ENCODE results near the gene LDLR. TPM values are rescaled to one million over a fixed set of nuclear protein-coding genes. Genes with fewer than 3 reads are reported as not detected.
"Not testable (repeated sequence)": the region's sequence is repeated elsewhere in the genome, so short reads cannot be mapped to it uniquely, and the experiment has no call there.

The LDLR gene
- total and polyA plus RNA-seq, 11 donors: 4.3 to 45.9 (median 19.0) TPM

GRCh38 chr19:11159598-11160439 lies 70.6 kb downstream of the LDLR start:
- WGBS, 4 donors: 30 to 33% (median 31%) methylated on average over 16 of the region's 16 CpGs
- ATAC-seq (no peak), DNase-seq (no peak)
- H3K4me1 ChIP-seq: peaks cover 3 to 59% (median 35%) of the 10 kb centered on the region in 12 donors
- peaks cover 0 to 11% (median 0%) of the 10 kb centered on the region in 12 donors for H3K9me3 ChIP-seq
- H3K27ac ChIP-seq: peak overlapping the region; percentile 0 to 86 (median 60)
- H3K4me3 ChIP-seq: no peak overlapping the region
- intact Hi-C loops (cut with DNase I): loop anchor here in 4 of 10 donors (5.0 kb wide), 2 partner anchors 32 to 37 kb away; partner anchors contain the start of gene KANK2 (in 3 of the 4)
- H3K36me3 ChIP-seq: peaks cover 0 to 11% (median 4%) of the 10 kb centered on the region in 9 donors
- no peaks in the 10 kb centered on the region for H3K27me3 ChIP-seq
- TF ChIP-seq CTCF (IDR thresholded peaks at IDR 0.05) (peak in 1 of 12 donors; percentile 12), POLR2A (IDR thresholded peaks at IDR 0.05) (no peak)

GRCh38 chr19:11160440-11160768 lies 71.1 kb downstream of the LDLR start:
- DNase-seq; ATAC-seq; H3K27me3 ChIP-seq; intact Hi-C loops (cut with DNase I); H3K4me3 ChIP-seq: not testable (repeated sequence)
- peaks cover 0 to 11% (median 6%) of the 10 kb centered on the region in 9 donors for H3K36me3 ChIP-seq
- peak overlapping the region in 8 of 12 donors; percentile 50 to 86 (median 64) for H3K27ac ChIP-seq
- WGBS, 4 donors: 92 to 98% (median 97%) methylated on average over 2 of the region's 2 CpGs
- H3K4me1 ChIP-seq: peaks cover 3 to 61% (median 38%) of the 10 kb centered on the region in 12 donors
- H3K9me3 ChIP-seq: peaks cover 0 to 11% (median 0%) of the 10 kb centered on the region in 12 donors

GRCh38 chr19:11164296-11164695 lies 75.0 kb downstream of the LDLR start:
- 56 to 64% (median 60%) methylated on average over 11 of the region's 11 CpGs for WGBS, 4 donors
- peaks cover 0 to 50% (median 41%) of the 10 kb centered on the region in 9 donors for H3K36me3 ChIP-seq

GRCh38 chr19:11164879-11165406 lies 75.7 kb downstream of the LDLR start:
- intact Hi-C loops (cut with DNase I): loop anchor here in 1 of 10 donors (2.0 kb wide), 1 partner anchor 22 kb away; no protein-coding TSS in a partner anchor
- Histone ChIP-seq H3K4me3 (peak overlapping the region in 6 of 12 donors; percentile 3 to 25 (median 13)), H3K27ac (peak overlapping the region; percentile 69 to 88 (median 82)), H3K9me3 (peaks cover 0 to 11% (median 0%) of the 10 kb centered on the region in 12 donors), H3K4me1 (peaks cover 3 to 44% (median 36%) of the 10 kb centered on the region in 12 donors), H3K27me3 (no peaks in the 10 kb centered on the region), H3K36me3 (peaks cover 0 to 56% (median 47%) of the 10 kb centered on the region in 9 donors)
- TF ChIP-seq CTCF (IDR thresholded peaks at IDR 0.05) (no peak), POLR2A (IDR thresholded peaks at IDR 0.05) (no peak)
- WGBS, 4 donors: 32 to 55% (median 34%) methylated on average over 17 of the region's 17 CpGs
- DNase-seq: peak; percentile 78 to 90 (median 85)
- peak; percentile 43 to 82 (median 74) for ATAC-seq

More at GRCh38 chr19:11164296-11164695, 75.0 kb downstream of the LDLR start:
- no peak for TF ChIP-seq CTCF (IDR thresholded peaks at IDR 0.05)
- no peak for TF ChIP-seq POLR2A (IDR thresholded peaks at IDR 0.05)
- no peak for DNase-seq
- intact Hi-C loops (cut with DNase I): loop anchor here in 1 of 10 donors (2.0 kb wide), 1 partner anchor 21 kb away; no protein-coding TSS in a partner anchor
- Histone ChIP-seq H3K27me3 (no peaks in the 10 kb centered on the region), H3K4me3 (peak overlapping the region in 4 of 12 donors; percentile 12 to 25 (median 14)), H3K4me1 (peaks cover 3 to 51% (median 41%) of the 10 kb centered on the region in 12 donors), H3K9me3 (peaks cover 0 to 11% (median 0%) of the 10 kb centered on the region in 12 donors), H3K27ac (peak overlapping the region; percentile 38 to 88 (median 82))
- peak in 1 of 4 donors; percentile 16 for ATAC-seq

All from heart left ventricle (tissue), 16 donors.